Type B pancreatic cell (in vitro differentiated cells): ENCODE results near the gene DIP2B. TPM values are rescaled to one million over a fixed set of nuclear protein-coding genes. Genes with fewer than 3 reads are reported as not detected.
A peak's percentile ranks its signal among the peaks of the same experiment; 100 is the strongest.

Experiments used
- DNase-seq: peaks from one replicate; pipeline ENCODE4 v3.0.0; 2021; ENCODE audit warnings: mixed read lengths; ENCODE audit not compliant: unreplicated experiment; ENCODE audit errors: extremely low spot score
- H3K27ac Mint-ChIP-seq: 2 replicates; pipeline ENCODE4 v1.8.0; 2021; ENCODE audit warnings: mild to moderate bottlenecking, mixed read lengths
- H3K27me3 Mint-ChIP-seq: 2 replicates; pipeline ENCODE4 v1.8.0; 2021; ENCODE audit warnings: mixed read lengths
- H3K36me3 Mint-ChIP-seq: 2 replicates; pipeline ENCODE4 v1.8.0; 2021; ENCODE audit warnings: mixed read lengths
- H3K4me1 Mint-ChIP-seq: one replicate; pipeline ENCODE4 v1.8.0; 2021; ENCODE audit warnings: mixed read lengths; ENCODE audit not compliant: unreplicated experiment
- H3K4me3 Mint-ChIP-seq: 2 replicates; pipeline ENCODE4 v1.8.0; 2021; ENCODE audit warnings: mild to moderate bottlenecking, mixed read lengths
- H3K9me3 Mint-ChIP-seq: 2 replicates; pipeline ENCODE4 v1.8.0; 2021; ENCODE audit warnings: mixed read lengths
- CTCF ChIP-seq: fragments of 200-600 bp; sonication (generic); conservative IDR thresholded peaks from 2 replicates; pipeline ENCODE4 v1.5.0; 2021; ENCODE audit warnings: antibody characterized with exemption, mild to moderate bottlenecking
- total RNA-seq: library from RNA; stranded (reverse); gene quantifications from 2 replicates; pipeline ENCODE4 v1.2.1, GENCODE V29; 2021; ENCODE audit warnings: low replicate concordance

The DIP2B gene
- total RNA-seq, 1 donor from 2014 or later, result 27.2 TPM

GRCh38 chr12:50603817-50604639 lies 99.2 kb downstream of the DIP2B start:
- Mint-ChIP-seq H3K9me3 (no peaks in the 10 kb centered on the region), H3K27me3 (no peaks in the 10 kb centered on the region), H3K4me1 (peaks cover 22% of the 10 kb centered on the region), H3K27ac (no peak overlapping the region), H3K36me3 (peaks cover 12% of the 10 kb centered on the region), H3K4me3 (no peak overlapping the region)
- no peak for DNase-seq
- no peak for TF ChIP-seq CTCF

- no peak for TF ChIP-seq CTCF
- DNase-seq, result no peak
- Mint-ChIP-seq H3K4me3 (no peak overlapping the region), H3K27me3 (no peaks in the 10 kb centered on the region), H3K27ac (no peak overlapping the region), H3K9me3 (no peaks in the 10 kb centered on the region), H3K36me3 (peaks cover 12% of the 10 kb centered on the region), H3K4me1 (peaks cover 24% of the 10 kb centered on the region)
Measured at GRCh38 chr12:50604640-50604920, 99.8 kb downstream of the DIP2B start.

GRCh38 chr12:50606675-50607375 lies 102.0 kb downstream of the DIP2B start:
- TF ChIP-seq CTCF, result no peak
- no peaks in the 10 kb centered on the region for H3K9me3 Mint-ChIP-seq
- H3K4me3 Mint-ChIP-seq, result no peak overlapping the region
- H3K36me3 Mint-ChIP-seq, result peaks cover 5% of the 10 kb centered on the region
- no peaks in the 10 kb centered on the region for H3K27me3 Mint-ChIP-seq
- no peak for DNase-seq
- H3K4me1 Mint-ChIP-seq, result peaks cover 20% of the 10 kb centered on the region
- H3K27ac Mint-ChIP-seq, result no peak overlapping the region

GRCh38 chr12:50609292-50609874 lies 104.6 kb downstream of the DIP2B start:
- no peaks in the 10 kb centered on the region for H3K9me3 Mint-ChIP-seq
- DNase-seq, result no peak
- H3K27me3 Mint-ChIP-seq, result no peaks in the 10 kb centered on the region
- no peak overlapping the region for H3K4me3 Mint-ChIP-seq
- peaks cover 11% of the 10 kb centered on the region for H3K4me1 Mint-ChIP-seq
- peak overlapping the region; percentile 17 for H3K27ac Mint-ChIP-seq
- no peak for TF ChIP-seq CTCF
- H3K36me3 Mint-ChIP-seq, result peaks cover 4% of the 10 kb centered on the region

GRCh38 chr12:50610171-50610570 lies 105.4 kb downstream of the DIP2B start:
- TF ChIP-seq CTCF, result no peak
- H3K4me1 Mint-ChIP-seq, result peaks cover 11% of the 10 kb centered on the region
- H3K27ac Mint-ChIP-seq, result no peak overlapping the region
- H3K9me3 Mint-ChIP-seq, result no peaks in the 10 kb centered on the region
- DNase-seq, result no peak
- H3K27me3 Mint-ChIP-seq, result no peaks in the 10 kb centered on the region
- no peak overlapping the region for H3K4me3 Mint-ChIP-seq
- H3K36me3 Mint-ChIP-seq, result peaks cover 4% of the 10 kb centered on the region
